Fibroblast of skin of right biceps (primary cell): ENCODE measurements around the gene CXADR.
"Not testable (repeated sequence)": the region's sequence is repeated elsewhere in the genome, so short reads cannot be mapped to it uniquely, and the experiment has no call there.

Source experiments
- DNase-seq: peaks from one replicate; pipeline ENCODE4 v3.0.0-alpha.2; 2013

Gene CXADR

GRCh38 chr21:17512253-17513213 is at the start of gene CXADR:
TSS of gene CXADR (plus strand) at chr21:17513043. CDS start at chr21:17513130, 87 bp downstream.
- DNase-seq = peak; percentile 24

- peak; percentile 78 for DNase-seq
Observed at GRCh38 chr21:17466166-17466565, 46.7 kb upstream of the CXADR start.

GRCh38 chr21:17467392-17467791 is 45.5 kb upstream of the CXADR start:
- DNase-seq = no peak

- no peak for DNase-seq
Observed at GRCh38 chr21:17467829-17468228, 45.0 kb upstream of the CXADR start.

- DNase-seq = no peak
Observed at GRCh38 chr21:17468698-17469097, 44.1 kb upstream of the CXADR start.

GRCh38 chr21:17469727-17470126 is 43.1 kb upstream of the CXADR start:
- no peak for DNase-seq

GRCh38 chr21:17472182-17472581 is 40.7 kb upstream of the CXADR start:
- DNase-seq = no peak

- no peak for DNase-seq
Observed at GRCh38 chr21:17472592-17473271, 40.1 kb upstream of the CXADR start.

- DNase-seq = no peak
Observed at GRCh38 chr21:17476006-17476405, 36.8 kb upstream of the CXADR start.

- DNase-seq = not testable (repeated sequence)
Observed at GRCh38 chr21:17478156-17478555, 34.7 kb upstream of the CXADR start.

GRCh38 chr21:17479606-17480005 is 33.2 kb upstream of the CXADR start:
- no peak for DNase-seq

- DNase-seq = no peak
Observed at GRCh38 chr21:17482928-17483327, 29.9 kb upstream of the CXADR start.

GRCh38 chr21:17488620-17489019 is 24.2 kb upstream of the CXADR start:
- no peak for DNase-seq

GRCh38 chr21:17489565-17489964 is 23.3 kb upstream of the CXADR start:
- peak; percentile 59 for DNase-seq

- DNase-seq = peak; percentile 97
Observed at GRCh38 chr21:17491716-17492414, 21.0 kb upstream of the CXADR start.

GRCh38 chr21:17492415-17493168 is 20.3 kb upstream of the CXADR start:
- DNase-seq = peak; percentile 46

- DNase-seq = no peak
Observed at GRCh38 chr21:17494051-17494450, 18.8 kb upstream of the CXADR start.

- no peak for DNase-seq
Observed at GRCh38 chr21:17495680-17496079, 17.2 kb upstream of the CXADR start.

- DNase-seq = no peak
Observed at GRCh38 chr21:17497316-17497715, 15.5 kb upstream of the CXADR start.

GRCh38 chr21:17498586-17498985 is 14.3 kb upstream of the CXADR start:
- no peak for DNase-seq

GRCh38 chr21:17501107-17502006 is 11.5 kb upstream of the CXADR start:
- no peak for DNase-seq
